DMS 273 (cell line): ENCODE data around the gene SAA4.
"Not testable (repeated sequence)": the region's sequence is repeated elsewhere in the genome, so short reads cannot be mapped to it uniquely, and the experiment has no call there.

ENCODE experiments used
- DNase-seq: peaks from one replicate; lab custom pipeline; 2025; ENCODE audit not compliant: unreplicated experiment; lab: John Stamatoyannopoulos, UW

Gene SAA4

GRCh38 chr11:18191376-18191775, 45.2 kb downstream of the SAA4 start:
- DNase-seq, result no peak

GRCh38 chr11:18189476-18190245, 46.9 kb downstream of the SAA4 start:
- DNase-seq, result not testable (repeated sequence)

- DNase-seq, result no peak
Observed at GRCh38 chr11:18188796-18189195, 47.8 kb downstream of the SAA4 start.
